B cell (primary cell): ENCODE data around the gene NCAM1. TPM values are rescaled to one million over a fixed set of nuclear protein-coding genes. Genes with fewer than 3 reads are reported as not detected.

Source experiments
- ATAC-seq: fragments of 200-7000 bp; cut with Tn5 transposase; one replicate; pipeline ENCODE4 v1.10.0; 2021; ENCODE audit warnings: low read depth, mild to moderate bottlenecking, moderate number of reproducible peaks, moderate library complexity
- CTCF ChIA-PET: fragments of 350-600 bp; sonication (Branson Sonifier 250); formaldehyde crosslinking; loops from one replicate; lab custom pipeline; 2021; ENCODE audit warnings: antibody characterized with exemption, inconsistent platforms; lab: Charles Lee
- POLR2A ChIA-PET: fragments of 350-600 bp; sonication (Branson Sonifier 250); formaldehyde crosslinking; loops from one replicate; lab custom pipeline; 2021; ENCODE audit warnings: antibody characterized with exemption; lab: Charles Lee
- DNase-seq: peaks from one replicate; pipeline ENCODE4 v3.0.0; 2013
- H2AFZ ChIP-seq: 2 replicates; pipeline ENCODE4 v1.6.1; 2012; ENCODE audit warnings: mild to moderate bottlenecking, low read depth, low read length; ENCODE audit not compliant: insufficient read depth, poor library complexity, severe bottlenecking
- H3K27ac ChIP-seq, 2 donors: 1 replicate in 1 of 2; 2 replicates in 1 of 2; pipeline ENCODE4 v1.5.1; 2012 to 2013; ENCODE audit warnings: low read length in 2 of 2, mild to moderate bottlenecking in 2 of 2, moderate library complexity in 1 of 2
- H3K27me3 ChIP-seq, 4 experiments: fragments of 200-600 bp in 1 of 4; sonication (generic) in 1 of 4; replicated peaks in 1 of 4; 1 replicate in 2 of 4; 2 replicates in 2 of 4; pipeline versions ENCODE4 v1.6.1 to v1.7.0; 2013 to 2016; ENCODE audit warnings: low read length in 3 of 4, mild to moderate bottlenecking in 2 of 4, mixed read lengths in 1 of 4, moderate library complexity in 1 of 4; ENCODE audit not compliant: insufficient read depth in 4 of 4, control insufficient read depth in 3 of 4; ENCODE audit errors: control extremely low read depth in 1 of 4
- H3K36me3 ChIP-seq, 2 experiments: replicated peaks in 1 of 2; 1 replicate in 1 of 2; 2 replicates in 1 of 2; pipeline versions ENCODE4 v1.6.1 to v1.7.1; 2013; ENCODE audit warnings: low read length in 1 of 2; ENCODE audit not compliant: insufficient read depth in 2 of 2, control insufficient read depth in 1 of 2; ENCODE audit errors: control extremely low read depth in 1 of 2, extremely low read depth in 1 of 2
- H3K4me1 ChIP-seq, 2 donors: fragments of 200-600 bp in 1 of 2; sonication (generic) in 1 of 2; 1 replicate in 1 of 2; 2 replicates in 1 of 2; pipeline versions ENCODE4 v1.5.1 to v1.6.1; 2013 to 2017; ENCODE audit warnings: low read length in 2 of 2; ENCODE audit not compliant: control insufficient read depth in 2 of 2, insufficient read depth in 2 of 2
- H3K4me2 ChIP-seq: replicated peaks from 2 replicates; pipeline ENCODE3; 2012; ENCODE audit warnings: mild to moderate bottlenecking, low read depth, low read length; ENCODE audit not compliant: poor library complexity, severe bottlenecking
- H3K4me3 ChIP-seq, 5 experiments: fragments of 200-600 bp in 1 of 5; sonication (generic) in 1 of 5; 1 replicate in 3 of 5; 2 replicates in 2 of 5; pipeline versions ENCODE4 v1.5.1 to v1.7.0; 2011 to 2016; ENCODE audit warnings: low read length in 4 of 5, mild to moderate bottlenecking in 4 of 5, low read depth in 2 of 5, control low read depth in 1 of 5, moderate library complexity in 1 of 5; ENCODE audit not compliant: insufficient read depth in 1 of 5; ENCODE audit errors: control extremely low read depth in 1 of 5, extremely low read depth in 1 of 5
- H3K79me2 ChIP-seq: fragments of 200-600 bp; sonication (generic); one replicate; pipeline ENCODE4 v1.6.0; 2016; ENCODE audit warnings: low read length; ENCODE audit not compliant: control insufficient read depth, insufficient read depth
- H3K9ac ChIP-seq: fragments of 200-600 bp; sonication (generic); 2 replicates; pipeline ENCODE4 v1.6.1; 2017; ENCODE audit warnings: mild to moderate bottlenecking, low read length, moderate library complexity
- H3K9me3 ChIP-seq, 3 donors: one replicate each; pipeline versions ENCODE4 v1.6.1 to v1.7.1; 2013; ENCODE audit warnings: low read length in 2 of 3; ENCODE audit not compliant: control insufficient read depth in 2 of 3, insufficient read depth in 1 of 3; ENCODE audit errors: control extremely low read depth in 1 of 3
- H4K20me1 ChIP-seq: 2 replicates; pipeline ENCODE4 v1.6.0; 2012; ENCODE audit warnings: mild to moderate bottlenecking, low read length; ENCODE audit not compliant: insufficient read depth, control insufficient read depth, poor library complexity, severe bottlenecking
- H3K27ac Mint-ChIP-seq: one replicate; pipeline ENCODE4 v1.8.0; 2021; ENCODE audit warnings: mixed read lengths
- H3K27me3 Mint-ChIP-seq: one replicate; pipeline ENCODE4 v1.8.0; 2021; ENCODE audit warnings: mixed read lengths
- H3K4me1 Mint-ChIP-seq: one replicate; pipeline ENCODE4 v1.8.0; 2021; ENCODE audit warnings: mixed read lengths
- H3K4me3 Mint-ChIP-seq: one replicate; pipeline ENCODE4 v1.8.0; 2021; ENCODE audit warnings: mixed read lengths
- H3K9me3 Mint-ChIP-seq: one replicate; pipeline ENCODE4 v1.8.0; 2022; ENCODE audit warnings: mixed read lengths; ENCODE audit not compliant: insufficient read depth
- CTCF ChIP-seq: fragments of 200-600 bp; IDR thresholded peaks from one replicate; pipeline ENCODE4 v1.8.0; 2022; ENCODE audit warnings: antibody characterized with exemption, mild to moderate bottlenecking
- EZH2 ChIP-seq: IDR thresholded peaks from 2 replicates; pipeline ENCODE4 v1.6.1; 2012; ENCODE audit warnings: borderline replicate concordance, low read depth, mild to moderate bottlenecking, moderate library complexity, low read length; ENCODE audit not compliant: insufficient read depth, poor library complexity, severe bottlenecking
- WGBS: methylation state at CpG from one replicate; pipeline ENCODE4 v1.1.5; 2013; ENCODE audit warnings: missing lambda C conversion rate; ENCODE audit not compliant: insufficient coverage; 5-methylcytosine and 5-hydroxymethylcytosine counted together
- intact Hi-C: fragments of 100-400 bp; cut with micrococcal nuclease; formaldehyde crosslinking; loops from one replicate; pipeline ENCODE4 v1.10.0; 2022
- polyA plus RNA-seq: library from polyadenylated mRNA; depleted of rRNA; stranded (reverse); fragments of >200 nt; gene quantifications from 2 replicates; pipeline ENCODE4 v1.2.3, GENCODE V29; 2012
- total RNA-seq, 2 donors: library from RNA; stranded (reverse); fragments of 120-200 nt in 1 of 2; gene quantifications; 1 replicate in 1 of 2; 2 replicates in 1 of 2; pipeline versions ENCODE4 v1.2.3 to v1.2.4, GENCODE V29; 2013 to 2022

NCAM1 gene
- total and polyA plus RNA-seq, 2 donors (not counting 1 experiment from before 2014, with no cell fraction given), result 0.37 TPM; not detected in 1

DNA sequence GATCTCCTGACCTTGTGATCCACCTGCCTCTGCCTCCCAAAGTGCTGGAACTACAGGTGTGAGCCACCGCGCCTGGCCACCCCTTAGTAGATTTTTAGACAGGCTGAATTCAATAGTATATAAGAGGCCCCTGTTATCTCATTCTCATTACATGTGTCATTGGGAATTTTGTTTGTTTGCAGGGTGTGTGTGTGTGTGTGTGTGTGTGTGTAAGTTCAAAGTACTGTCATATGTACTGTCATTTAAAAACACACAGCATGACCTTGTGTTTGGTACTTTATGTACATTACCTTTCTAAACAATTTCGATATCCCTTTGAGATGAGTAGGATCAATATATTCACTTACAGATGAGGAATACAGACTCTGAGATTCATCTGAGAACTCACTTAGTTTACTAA, 234.5 kb downstream of the NCAM1 start:
- peaks cover 0 to 7% (median 3%) of the 10 kb centered on the region in 4 experiments for H3K27me3 ChIP-seq
- no peak overlapping the region for H2AFZ ChIP-seq
- H3K27ac Mint-ChIP-seq, result no peak overlapping the region
- H3K79me2 ChIP-seq, result no peaks in the 10 kb centered on the region
- no peak overlapping the region for H3K4me3 ChIP-seq
- H3K4me1 Mint-ChIP-seq, result no peaks in the 10 kb centered on the region
- TF ChIP-seq EZH2 (no peak), CTCF (no peak)
- ChIA-PET POLR2A (no interaction called here), CTCF (no interaction called here)
- H3K4me2 ChIP-seq, result no peak overlapping the region
- peaks cover 25% of the 10 kb centered on the region for H3K27me3 Mint-ChIP-seq
- no peaks in the 10 kb centered on the region for H4K20me1 ChIP-seq
- no peaks in the 10 kb centered on the region for H3K4me1 ChIP-seq
- WGBS, result no CpG with 5 or more reads among the region's 3 CpGs
- ATAC-seq (no peak), DNase-seq (no peak)
- H3K27ac ChIP-seq, result no peak overlapping the region
- H3K9me3 ChIP-seq, result no peaks in the 10 kb centered on the region
- intact Hi-C loops, result no loop called here
- no peak overlapping the region for H3K9ac ChIP-seq
- no peak overlapping the region for H3K4me3 Mint-ChIP-seq
- no peaks in the 10 kb centered on the region for H3K9me3 Mint-ChIP-seq
- no peaks in the 10 kb centered on the region for H3K36me3 ChIP-seq

- Histone ChIP-seq H4K20me1 (no peaks in the 10 kb centered on the region), H3K4me2 (no peak overlapping the region), H3K79me2 (no peaks in the 10 kb centered on the region), H3K9me3 (no peaks in the 10 kb centered on the region), H2AFZ (no peak overlapping the region), H3K27ac (no peak overlapping the region), H3K4me3 (no peak overlapping the region), H3K4me1 (no peaks in the 10 kb centered on the region), H3K36me3 (no peaks in the 10 kb centered on the region), H3K9ac (no peak overlapping the region), H3K27me3 (peaks cover 0 to 5% (median 1%) of the 10 kb centered on the region in 4 experiments)
- Mint-ChIP-seq H3K27ac (no peak overlapping the region), H3K9me3 (no peaks in the 10 kb centered on the region), H3K27me3 (peaks cover 23% of the 10 kb centered on the region), H3K4me3 (no peak overlapping the region), H3K4me1 (no peaks in the 10 kb centered on the region)
- 86% methylated on average over 1 of the region's 3 CpGs for WGBS
- ChIA-PET CTCF (no interaction called here), POLR2A (no interaction called here)
- TF ChIP-seq EZH2 (no peak), CTCF (no peak)
- intact Hi-C loops, result no loop called here
- DNase-seq, result no peak
- no peak for ATAC-seq
Observed at GRCh38 chr11:113197446-113197845, 236.2 kb downstream of the NCAM1 start.
